PFSK-1 (cell line): ENCODE data around the gene FOSL1.

ENCODE experiments used
- FOXP2 ChIP-seq: optimal IDR thresholded peaks from 2 replicates; pipeline ENCODE3; 2011; ENCODE audit warnings: borderline replicate concordance, control low read depth, inconsistent platforms; ENCODE audit not compliant: insufficient read depth; ENCODE audit errors: extremely low read length, extremely low read depth
- POLR2AphosphoS5 ChIP-seq: IDR thresholded peaks from 2 replicates; pipeline ENCODE4 v1.6.1; 2012; ENCODE audit warnings: low read depth, mild to moderate bottlenecking, control low read depth, low read length, moderate library complexity
- SIN3A ChIP-seq: IDR thresholded peaks from 2 replicates; pipeline ENCODE4 v1.6.1; 2012; ENCODE audit warnings: mild to moderate bottlenecking, low read length, moderate library complexity, borderline replicate concordance; ENCODE audit not compliant: insufficient read depth
- TAF1 ChIP-seq: IDR thresholded peaks from 2 replicates; pipeline ENCODE4 v1.6.1; 2012; ENCODE audit warnings: low read length, control low read depth, borderline replicate concordance; ENCODE audit not compliant: insufficient read depth
- TF ChIP-seq, protein P1 (sequence below), 2 experiments: IDR thresholded peaks; 2 replicates each; pipeline versions ENCODE4 v1.6.1 to v1.8.0; 2011 to 2012; ENCODE audit warnings: low read depth in 2 of 2, low read length in 2 of 2, control low read depth in 1 of 2, inconsistent platforms in 1 of 2, mild to moderate bottlenecking in 1 of 2, moderate library complexity in 1 of 2; ENCODE audit not compliant: insufficient read depth in 1 of 2

The FOSL1 gene

DNA sequence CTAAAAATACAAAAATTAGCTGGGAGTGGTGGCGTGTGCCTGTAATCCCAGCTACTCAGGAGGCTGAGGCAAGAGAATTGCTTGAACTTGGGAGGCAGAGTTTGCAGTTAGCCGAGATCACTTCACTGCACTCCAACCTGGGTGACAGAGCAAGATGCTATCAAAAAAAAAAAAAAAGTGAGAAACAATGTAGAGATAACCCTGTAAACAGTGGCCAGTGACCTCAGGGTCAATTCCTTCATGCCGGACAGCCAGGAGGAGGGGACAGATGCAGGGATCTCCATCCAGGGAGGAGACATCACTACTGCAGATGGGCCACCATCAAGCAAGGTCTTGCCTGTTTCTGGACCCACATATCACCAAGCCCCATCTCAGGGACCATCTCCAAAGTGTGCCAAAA, 52.4 kb downstream of the FOSL1 start:
- TF ChIP-seq FOXP2 (no peak), POLR2AphosphoS5 (no peak), SIN3A (no peak), TAF1 (no peak)
- TF ChIP-seq, protein P1, sequence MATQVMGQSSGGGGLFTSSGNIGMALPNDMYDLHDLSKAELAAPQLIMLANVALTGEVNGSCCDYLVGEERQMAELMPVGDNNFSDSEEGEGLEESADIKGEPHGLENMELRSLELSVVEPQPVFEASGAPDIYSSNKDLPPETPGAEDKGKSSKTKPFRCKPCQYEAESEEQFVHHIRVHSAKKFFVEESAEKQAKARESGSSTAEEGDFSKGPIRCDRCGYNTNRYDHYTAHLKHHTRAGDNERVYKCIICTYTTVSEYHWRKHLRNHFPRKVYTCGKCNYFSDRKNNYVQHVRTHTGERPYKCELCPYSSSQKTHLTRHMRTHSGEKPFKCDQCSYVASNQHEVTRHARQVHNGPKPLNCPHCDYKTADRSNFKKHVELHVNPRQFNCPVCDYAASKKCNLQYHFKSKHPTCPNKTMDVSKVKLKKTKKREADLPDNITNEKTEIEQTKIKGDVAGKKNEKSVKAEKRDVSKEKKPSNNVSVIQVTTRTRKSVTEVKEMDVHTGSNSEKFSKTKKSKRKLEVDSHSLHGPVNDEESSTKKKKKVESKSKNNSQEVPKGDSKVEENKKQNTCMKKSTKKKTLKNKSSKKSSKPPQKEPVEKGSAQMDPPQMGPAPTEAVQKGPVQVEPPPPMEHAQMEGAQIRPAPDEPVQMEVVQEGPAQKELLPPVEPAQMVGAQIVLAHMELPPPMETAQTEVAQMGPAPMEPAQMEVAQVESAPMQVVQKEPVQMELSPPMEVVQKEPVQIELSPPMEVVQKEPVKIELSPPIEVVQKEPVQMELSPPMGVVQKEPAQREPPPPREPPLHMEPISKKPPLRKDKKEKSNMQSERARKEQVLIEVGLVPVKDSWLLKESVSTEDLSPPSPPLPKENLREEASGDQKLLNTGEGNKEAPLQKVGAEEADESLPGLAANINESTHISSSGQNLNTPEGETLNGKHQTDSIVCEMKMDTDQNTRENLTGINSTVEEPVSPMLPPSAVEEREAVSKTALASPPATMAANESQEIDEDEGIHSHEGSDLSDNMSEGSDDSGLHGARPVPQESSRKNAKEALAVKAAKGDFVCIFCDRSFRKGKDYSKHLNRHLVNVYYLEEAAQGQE (IDR thresholded peaks at IDR 0.05; ENCODE audit: insufficient read depth in 1 of 2, low read depth in 2 of 2, low read length in 2 of 2): no peak

DNA sequence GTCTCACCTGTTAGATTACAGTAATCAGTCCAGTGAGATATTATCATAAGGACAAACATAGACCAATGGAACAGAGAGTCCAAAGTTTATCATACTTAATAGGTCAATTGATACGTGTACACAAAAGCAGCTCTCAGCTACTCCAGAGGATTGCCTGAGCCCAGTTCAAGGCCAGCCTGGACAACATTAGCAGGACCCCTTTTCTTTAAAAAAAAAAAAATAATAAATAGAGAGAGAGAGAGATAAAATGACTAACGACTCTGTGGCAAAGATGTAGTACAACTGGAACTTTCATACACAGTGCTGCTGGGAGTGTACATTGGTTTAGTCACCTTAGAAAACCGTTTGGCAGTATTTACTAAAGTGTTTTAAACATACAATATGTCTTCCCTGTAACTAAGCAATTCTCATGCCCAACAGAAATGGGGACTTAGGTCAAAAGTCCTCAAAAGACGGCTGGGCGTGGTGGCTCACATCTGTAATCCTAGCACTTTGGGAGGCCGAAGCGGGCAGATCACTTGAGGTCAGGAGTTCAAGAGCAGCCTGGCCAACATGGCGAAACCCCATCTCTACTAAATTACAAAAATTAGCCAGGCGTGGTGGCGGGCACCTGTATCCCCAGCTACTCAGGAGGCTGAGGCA, 55.8 kb downstream of the FOSL1 start:
- TF ChIP-seq FOXP2: no peak
- no peak for TF ChIP-seq SIN3A
- TF ChIP-seq POLR2AphosphoS5: no peak
- TF ChIP-seq, protein P1 (IDR thresholded peaks at IDR 0.05; ENCODE audit: insufficient read depth in 1 of 2, low read depth in 2 of 2, low read length in 2 of 2): no peak
- TF ChIP-seq TAF1: no peak

- no peak for TF ChIP-seq POLR2AphosphoS5
- TF ChIP-seq, protein P1 (IDR thresholded peaks at IDR 0.05; ENCODE audit: insufficient read depth in 1 of 2, low read depth in 2 of 2, low read length in 2 of 2): no peak
- no peak for TF ChIP-seq FOXP2
- TF ChIP-seq TAF1: no peak
- no peak for TF ChIP-seq SIN3A
These were observed 56.4 kb downstream of the FOSL1 start for GRCh38 chr11:65843811-65844210.

- TF ChIP-seq FOXP2 (no peak), TAF1 (no peak), POLR2AphosphoS5 (no peak), SIN3A (no peak)
- TF ChIP-seq, protein P1 (IDR thresholded peaks at IDR 0.05; ENCODE audit: insufficient read depth in 1 of 2, low read depth in 2 of 2, low read length in 2 of 2): no peak
These were observed 58.0 kb downstream of the FOSL1 start for GRCh38 chr11:65842144-65842543.
